ENCODE data around the gene OGN.

OGN gene

GRCh38 chr9:92342825-92343488 is 61.4 kb downstream of the OGN start:
- DNase-seq: no peak

GRCh38 chr9:92341578-92341977 is 62.8 kb downstream of the OGN start:
- DNase-seq: no peak

GRCh38 chr9:92333282-92333634 is 71.1 kb downstream of the OGN start:
- DNase-seq: no peak

Data from CD4-positive, alpha-beta T cell treated with Interleukin-17A for 1 hour (primary cell).